ENCODE data around the gene VKORC1.
A peak's percentile ranks its signal among the peaks of the same experiment; 100 is the strongest.

The VKORC1 gene

DNA sequence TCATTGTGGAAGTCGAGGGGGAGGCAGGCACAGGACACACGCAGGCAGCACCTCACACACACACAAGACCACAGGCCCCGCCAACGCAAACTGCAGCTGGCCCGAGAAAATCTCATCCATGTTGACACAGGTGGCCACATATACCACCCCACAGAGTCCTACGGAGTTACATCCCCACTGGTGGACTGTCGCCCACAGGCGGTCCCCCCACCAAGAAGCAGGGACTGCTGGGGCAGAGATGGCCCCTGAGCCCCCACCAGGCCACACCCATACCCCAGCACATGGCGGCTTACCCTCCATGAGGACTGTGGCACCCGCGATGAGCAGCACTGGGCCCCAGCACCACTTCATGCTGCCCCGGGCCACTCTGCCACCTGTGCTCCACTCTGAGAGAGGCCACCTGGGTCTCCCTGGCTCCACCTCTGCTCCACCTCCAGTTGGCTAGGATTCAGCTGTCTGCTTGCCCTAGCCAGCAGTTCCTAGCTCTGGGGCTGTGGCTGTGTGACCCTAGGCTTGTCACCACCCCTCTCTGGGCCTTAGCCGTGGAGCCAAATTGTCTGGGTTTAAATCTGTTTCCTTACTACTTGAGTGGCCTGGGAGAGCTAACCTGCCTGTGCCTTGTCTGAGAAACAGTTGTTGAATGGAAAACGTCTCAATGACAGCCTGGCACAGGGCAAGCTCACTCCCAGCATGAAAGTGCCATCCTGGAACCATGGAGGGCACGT is 6.0 kb downstream of the VKORC1 start, which contains the start of gene PRSS53:
Gene PRSS53, minus strand, starts transcription at position 485 of the 725 bp plus-strand sequence. Its CDS starts 134 bp downstream, at position 351.
- Histone ChIP-seq H3K27ac (no peak within 1 kb of the TSS), H3K9me3 (replicated peaks in 1 of 11) (no peaks in the 10 kb centered on the region), H3K4me3 (no peak within 1 kb of the TSS), H3K27me3 (no peaks in the 10 kb centered on the region), H3K36me3 (peaks cover 42 to 91% (median 75%) of the 10 kb centered on the region in 11 experiments), H3K9ac (peak within 1 kb of the TSS in 3 of 11 experiments; percentile 8 to 19 (median 15); a peak in 4 of 22 replicates), H3K4me1 (peaks cover 5 to 26% (median 11%) of the 10 kb centered on the region in 10 experiments), H3K4me2 (no peak within 1 kb of the TSS), H4K20me1 (peaks cover 11 to 87% (median 33%) of the 10 kb centered on the region in 11 experiments; a peak in 19 of 22 replicates)
- no peak for TF ChIP-seq Cebpa-rat (IDR thresholded peaks at IDR 0.05)

DNA sequence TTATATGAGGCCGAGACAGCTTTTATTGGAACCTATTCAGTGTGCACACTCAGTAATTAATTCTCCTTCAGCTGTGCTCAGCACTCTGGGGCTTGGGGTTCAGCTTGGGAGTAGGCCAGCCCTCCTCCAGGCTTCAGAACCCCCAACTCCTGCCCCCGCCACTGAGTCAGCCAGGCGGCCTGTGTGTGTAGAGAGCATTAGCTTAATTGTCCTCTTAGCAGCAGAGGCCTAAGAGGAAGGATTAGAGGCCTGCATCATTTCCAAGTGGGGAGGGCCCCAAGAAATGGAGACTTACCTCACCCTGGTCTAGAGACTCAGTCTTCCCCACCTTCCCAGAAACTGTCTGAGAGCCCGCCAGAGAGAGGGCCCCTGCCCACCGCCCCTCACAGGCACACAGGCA is 6.6 kb downstream of the VKORC1 start:
- no peak overlapping the region for H3K27ac ChIP-seq
- H3K9ac ChIP-seq = peak overlapping the region in 2 of 11 experiments; percentile 8 to 15; a peak in 1 of 22 replicates
- no peak for TF ChIP-seq Cebpa-rat (IDR thresholded peaks at IDR 0.05)
- no peak overlapping the region for H3K4me2 ChIP-seq
- no peaks in the 10 kb centered on the region for H3K9me3 ChIP-seq (replicated peaks in 1 of 11)
- no peaks in the 10 kb centered on the region for H3K27me3 ChIP-seq
- H3K4me1 ChIP-seq = peaks cover 0 to 20% (median 6%) of the 10 kb centered on the region in 10 experiments; a peak in 6 of 20 replicates
- peaks cover 10 to 93% (median 38%) of the 10 kb centered on the region in 11 experiments; a peak in 19 of 22 replicates for H4K20me1 ChIP-seq
- H3K36me3 ChIP-seq = peaks cover 48 to 97% (median 81%) of the 10 kb centered on the region in 11 experiments
- H3K4me3 ChIP-seq = no peak overlapping the region

DNA sequence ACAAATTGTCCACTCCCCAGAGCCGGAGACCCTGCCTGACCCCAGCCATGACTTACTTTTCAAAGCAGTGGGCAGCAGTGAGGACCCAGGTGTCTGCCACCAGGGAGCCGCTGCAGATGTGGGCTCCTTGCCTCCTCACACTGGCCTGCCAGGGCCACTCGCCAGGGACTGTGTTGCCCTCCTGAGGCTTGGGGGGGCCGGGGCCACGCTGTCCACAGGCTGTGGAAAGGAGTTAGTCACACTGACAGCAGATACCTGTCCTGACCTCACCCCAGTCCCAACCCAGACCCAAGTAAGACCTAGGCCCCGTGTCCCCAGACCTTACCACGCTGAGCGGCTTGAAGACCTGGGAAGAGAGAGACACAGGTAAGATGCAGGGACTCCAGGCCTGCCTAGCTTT is 7.1 kb downstream of the VKORC1 start:
- H3K27ac ChIP-seq = no peak overlapping the region
- H3K27me3 ChIP-seq = no peaks in the 10 kb centered on the region
- H3K9me3 ChIP-seq (replicated peaks in 1 of 11) = no peaks in the 10 kb centered on the region
- TF ChIP-seq Cebpa-rat (IDR thresholded peaks at IDR 0.05) = no peak
- H3K4me1 ChIP-seq = peaks cover 0 to 18% (median 2%) of the 10 kb centered on the region in 10 experiments; a peak in 9 of 20 replicates
- peaks cover 14 to 93% (median 43%) of the 10 kb centered on the region in 11 experiments; a peak in 21 of 22 replicates for H4K20me1 ChIP-seq
- peak overlapping the region in 2 of 11 experiments; percentile 8 to 32; a peak in 1 of 22 replicates for H3K9ac ChIP-seq
- H3K36me3 ChIP-seq = peaks cover 52 to 99% (median 86%) of the 10 kb centered on the region in 11 experiments
- H3K4me3 ChIP-seq = no peak overlapping the region
- no peak overlapping the region for H3K4me2 ChIP-seq

DNA sequence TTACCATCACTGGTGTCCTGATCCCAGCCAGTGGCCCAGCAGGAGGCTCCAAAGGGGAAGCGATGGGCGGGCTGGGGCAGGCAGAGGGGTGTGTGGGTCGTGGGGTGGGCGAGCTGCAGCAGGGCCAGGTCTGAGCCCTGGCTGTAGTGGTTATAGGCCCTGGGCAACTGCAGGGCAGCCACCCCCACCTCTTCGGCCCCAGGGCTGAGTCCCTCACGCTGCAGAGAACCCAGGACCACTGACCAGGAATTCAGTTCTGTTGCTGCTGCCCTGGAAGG is 8.0 kb downstream of the VKORC1 start:
- H3K9me3 ChIP-seq (replicated peaks in 1 of 11) = no peaks in the 10 kb centered on the region
- no peak overlapping the region for H3K4me2 ChIP-seq
- H3K36me3 ChIP-seq = peaks cover 51 to 100% (median 92%) of the 10 kb centered on the region in 11 experiments
- H3K4me1 ChIP-seq = peaks cover 0 to 24% (median 6%) of the 10 kb centered on the region in 10 experiments; a peak in 10 of 20 replicates
- no peak overlapping the region for H3K27ac ChIP-seq
- no peak overlapping the region for H3K9ac ChIP-seq
- no peak overlapping the region for H3K4me3 ChIP-seq
- no peaks in the 10 kb centered on the region for H3K27me3 ChIP-seq
- peaks cover 22 to 96% (median 52%) of the 10 kb centered on the region in 11 experiments for H4K20me1 ChIP-seq
- TF ChIP-seq Cebpa-rat (IDR thresholded peaks at IDR 0.05) = no peak

DNA sequence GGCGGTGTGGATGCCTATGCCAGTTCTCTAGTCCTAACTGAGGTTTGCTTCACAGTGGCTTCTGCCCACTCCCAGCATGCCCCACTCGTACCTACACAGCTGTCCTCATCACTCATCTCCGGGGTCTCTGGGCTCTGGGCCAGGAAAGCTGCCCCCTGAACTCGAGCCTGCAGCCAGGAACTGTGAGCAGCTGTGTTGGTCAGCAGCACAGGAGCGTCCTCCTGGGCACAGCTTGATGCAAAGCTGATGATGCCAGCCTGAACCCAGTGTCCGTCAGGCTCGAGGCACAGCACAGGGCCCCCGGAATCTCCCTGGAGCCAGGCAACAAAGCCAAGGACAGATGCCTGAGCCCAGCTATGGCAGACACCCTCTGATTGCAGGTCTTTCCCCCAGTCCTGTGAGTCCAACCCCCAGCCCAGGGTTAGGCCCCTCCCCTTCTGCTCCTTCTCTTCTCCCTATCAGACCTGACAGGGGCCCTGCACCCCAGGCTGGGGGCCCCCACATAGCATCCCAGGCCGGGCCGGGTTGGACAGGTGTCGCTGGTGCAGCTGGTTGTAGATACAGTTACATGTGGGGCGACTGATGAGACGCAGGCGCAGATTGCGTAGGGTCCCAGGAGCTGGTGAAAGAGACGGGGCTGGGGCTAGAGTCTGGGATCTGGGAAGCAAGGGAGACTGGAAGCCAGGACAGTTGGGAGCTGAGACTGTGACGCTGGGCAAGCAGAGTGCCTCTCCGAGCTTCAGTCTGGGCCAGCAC is 8.5 kb downstream of the VKORC1 start:
- H4K20me1 ChIP-seq = peaks cover 27 to 96% (median 58%) of the 10 kb centered on the region in 11 experiments
- H3K9me3 ChIP-seq (replicated peaks in 1 of 11) = no peaks in the 10 kb centered on the region
- H3K27me3 ChIP-seq = no peaks in the 10 kb centered on the region
- H3K27ac ChIP-seq = no peak overlapping the region
- no peak overlapping the region for H3K4me3 ChIP-seq
- peaks cover 51 to 100% (median 91%) of the 10 kb centered on the region in 11 experiments for H3K36me3 ChIP-seq
- no peak for TF ChIP-seq Cebpa-rat (IDR thresholded peaks at IDR 0.05)
- H3K4me2 ChIP-seq = no peak overlapping the region
- 0 out of 22 replicates have a peak overlapping the region, but pooled peaks of 1 of the 11 experiments have one; percentile 19 for H3K9ac ChIP-seq
- peaks cover 0 to 28% (median 10%) of the 10 kb centered on the region in 10 experiments; a peak in 10 of 20 replicates for H3K4me1 ChIP-seq

DNA sequence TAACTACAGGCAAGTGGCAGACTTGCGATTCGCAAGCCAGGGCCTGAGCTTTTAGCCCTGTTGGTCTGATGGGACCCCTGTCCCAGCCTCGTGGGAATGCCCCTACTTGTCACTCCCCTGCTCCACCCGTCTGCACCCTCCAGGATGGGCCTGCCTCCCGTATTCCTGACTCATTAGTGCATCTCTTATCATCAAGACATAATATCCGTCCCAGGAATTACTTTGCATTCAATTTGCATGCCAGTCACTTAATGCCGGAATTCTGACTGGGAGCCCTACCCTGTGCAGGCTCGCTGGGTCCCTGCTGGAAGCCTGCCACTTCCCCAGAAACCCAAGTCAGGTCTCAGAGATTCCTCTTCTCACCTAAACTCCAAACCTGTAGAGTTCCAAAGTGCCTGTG is 9.2 kb downstream of the VKORC1 start:
- Histone ChIP-seq H3K4me1 (peaks cover 0 to 28% (median 13%) of the 10 kb centered on the region in 10 experiments; a peak in 10 of 20 replicates), H3K4me2 (no peak overlapping the region), H3K27ac (no peak overlapping the region), H3K9ac (peak overlapping the region in 1 of 11 experiments; percentile 19; a peak in 1 of 22 replicates), H3K27me3 (no peaks in the 10 kb centered on the region), H3K4me3 (no peak overlapping the region), H3K36me3 (peaks cover 51 to 100% (median 91%) of the 10 kb centered on the region in 11 experiments), H4K20me1 (peaks cover 34 to 98% (median 64%) of the 10 kb centered on the region in 11 experiments), H3K9me3 (replicated peaks in 1 of 11) (no peaks in the 10 kb centered on the region)
- no peak for TF ChIP-seq Cebpa-rat (IDR thresholded peaks at IDR 0.05)

DNA sequence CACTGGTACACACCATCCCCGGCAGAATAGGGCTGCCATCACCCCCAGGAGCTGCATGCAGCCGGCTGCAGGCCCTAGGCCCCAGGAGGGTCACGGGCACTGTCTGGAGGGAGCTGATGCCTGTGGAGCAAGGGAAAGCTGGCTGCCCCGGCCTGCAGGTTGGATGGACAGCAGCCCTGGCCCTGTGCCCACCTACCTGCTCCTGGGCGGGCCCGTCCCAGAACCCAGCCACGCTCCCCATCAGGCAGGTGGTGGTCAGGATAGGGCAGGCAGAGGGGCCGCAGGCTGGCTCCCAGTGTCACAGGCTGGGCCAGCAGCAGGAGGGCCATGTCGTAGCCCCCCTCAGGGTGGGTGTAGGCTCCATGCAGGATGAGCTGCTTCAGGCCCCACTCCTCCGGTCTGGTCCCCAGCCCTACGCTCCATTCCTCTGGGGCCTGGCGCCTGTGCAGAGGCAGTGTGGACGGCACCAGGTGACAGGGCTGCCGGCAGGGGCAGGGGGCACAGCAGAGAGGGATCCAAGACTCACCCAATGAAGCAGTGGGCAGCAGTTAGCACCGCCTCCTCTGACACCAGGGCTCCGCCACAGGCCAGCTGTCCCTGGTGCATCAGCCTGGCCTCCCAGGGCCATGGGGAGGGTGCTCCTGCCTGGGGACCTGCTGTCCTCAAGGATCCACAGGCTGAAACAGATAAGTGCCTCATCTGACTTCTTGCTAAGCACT is 9.9 kb downstream of the VKORC1 start:
- H3K27me3 ChIP-seq = no peaks in the 10 kb centered on the region

DNA sequence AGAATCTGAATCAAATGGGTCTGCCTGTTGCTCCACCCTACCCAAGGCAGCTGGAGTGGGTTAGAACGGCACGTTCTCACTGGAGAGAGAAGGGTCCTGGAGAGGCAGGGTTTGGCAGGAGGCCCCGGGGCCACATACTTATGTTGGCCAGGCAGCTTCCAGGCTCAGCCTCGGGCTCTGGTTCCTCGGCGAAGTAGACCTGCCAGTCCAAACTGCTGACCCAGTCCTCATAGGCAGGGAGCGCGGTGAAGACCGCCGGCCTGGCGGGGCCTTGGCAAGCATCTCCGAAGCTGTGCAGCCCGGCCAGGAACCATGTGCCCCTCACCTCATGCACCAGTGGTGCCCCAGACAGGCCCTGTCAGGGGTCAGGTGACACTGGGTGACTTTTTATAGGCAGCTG is 10.6 kb downstream of the VKORC1 start:
- no peaks in the 10 kb centered on the region for H3K27me3 ChIP-seq
- peaks cover 0 to 42% (median 20%) of the 10 kb centered on the region in 10 experiments; a peak in 11 of 20 replicates for H3K4me1 ChIP-seq
- H3K36me3 ChIP-seq = peaks cover 59 to 100% (median 92%) of the 10 kb centered on the region in 11 experiments
- no peak overlapping the region; a peak in 2 of 22 replicates for H3K9ac ChIP-seq
- no peaks in the 10 kb centered on the region for H3K9me3 ChIP-seq (replicated peaks in 1 of 11)
- H4K20me1 ChIP-seq = peaks cover 48 to 99% (median 78%) of the 10 kb centered on the region in 11 experiments
- H3K27ac ChIP-seq = no peak overlapping the region
- TF ChIP-seq Cebpa-rat (IDR thresholded peaks at IDR 0.05) = no peak
- H3K4me3 ChIP-seq = no peak overlapping the region
- H3K4me2 ChIP-seq = no peak overlapping the region

More for the DNA sequence above, 9.9 kb downstream of the VKORC1 start:
- peak overlapping the region in 2 of 11 experiments; percentile 19; a peak in 3 of 22 replicates for H3K9ac ChIP-seq
- no peak overlapping the region for H3K4me3 ChIP-seq
- peaks cover 40 to 98% (median 70%) of the 10 kb centered on the region in 11 experiments for H4K20me1 ChIP-seq
- H3K4me2 ChIP-seq = no peak overlapping the region; a peak in 1 of 22 replicates
- peaks cover 0 to 34% (median 15%) of the 10 kb centered on the region in 10 experiments; a peak in 11 of 20 replicates for H3K4me1 ChIP-seq
- no peak overlapping the region for H3K27ac ChIP-seq
- peaks cover 55 to 100% (median 91%) of the 10 kb centered on the region in 11 experiments for H3K36me3 ChIP-seq
- TF ChIP-seq Cebpa-rat (IDR thresholded peaks at IDR 0.05) = no peak
- no peaks in the 10 kb centered on the region for H3K9me3 ChIP-seq (replicated peaks in 1 of 11)
